HG03060 (cell line): ENCODE results near the gene TSEN34.

Experiments used
- ATAC-seq: cut with Tn5 transposase; IDR thresholded peaks from one replicate; pipeline ENCODE4 v1.9.1; 2021; ENCODE audit warnings: low read depth, moderate number of reproducible peaks; ENCODE audit not compliant: unreplicated experiment

Gene TSEN34

GRCh38 chr19:54191011-54191810 lies at the start of gene TSEN34:
Gene TSEN34 (plus strand): TSS chr19:54191308. CDS start chr19:54191365, 57 bp downstream.
- ATAC-seq, result peak; percentile 4

- no peak for ATAC-seq
These were observed 49.8 kb upstream of the TSEN34 start for GRCh38 chr19:54141356-54141755.

GRCh38 chr19:54142166-54142780 lies 48.8 kb upstream of the TSEN34 start:
- ATAC-seq, result no peak

- no peak for ATAC-seq
These were observed 45.5 kb upstream of the TSEN34 start for GRCh38 chr19:54145541-54146158.

- ATAC-seq, result no peak
These were observed 43.4 kb upstream of the TSEN34 start for GRCh38 chr19:54147676-54148075.

GRCh38 chr19:54148158-54148557 lies 43.0 kb upstream of the TSEN34 start:
- ATAC-seq, result no peak

- no peak for ATAC-seq
These were observed 41.9 kb upstream of the TSEN34 start for GRCh38 chr19:54149021-54149812.

- no peak for ATAC-seq
These were observed 39.6 kb upstream of the TSEN34 start for GRCh38 chr19:54151362-54152035.

GRCh38 chr19:54152267-54152666 lies 38.8 kb upstream of the TSEN34 start:
- ATAC-seq, result no peak

GRCh38 chr19:54152878-54153524 lies 38.1 kb upstream of the TSEN34 start:
- ATAC-seq, result no peak

- no peak for ATAC-seq
These were observed 37.3 kb upstream of the TSEN34 start for GRCh38 chr19:54153731-54154326.

- no peak for ATAC-seq
These were observed 36.3 kb upstream of the TSEN34 start for GRCh38 chr19:54154603-54155345.

GRCh38 chr19:54155694-54156093 lies 35.4 kb upstream of the TSEN34 start:
- ATAC-seq, result no peak

- no peak for ATAC-seq
These were observed 34.6 kb upstream of the TSEN34 start for GRCh38 chr19:54156490-54156889.

- ATAC-seq, result no peak
These were observed 34.2 kb upstream of the TSEN34 start for GRCh38 chr19:54156953-54157352.

GRCh38 chr19:54158812-54159351 lies 32.2 kb upstream of the TSEN34 start:
- ATAC-seq, result no peak

- ATAC-seq, result peak; percentile 84
These were observed 31.5 kb upstream of the TSEN34 start, which contains the start of gene LENG1 for GRCh38 chr19:54159352-54160181. Gene LENG1 (minus strand): TSS chr19:54159721. CDS start chr19:54159695, 26 bp downstream.
